SKM-1 (cell line): Measurements from ENCODE around the gene AIFM3.

ENCODE experiments used
- DNase-seq: peaks from one replicate; lab custom pipeline; 2025; ENCODE audit not compliant: unreplicated experiment; lab: John Stamatoyannopoulos, UW

The AIFM3 gene

DNA sequence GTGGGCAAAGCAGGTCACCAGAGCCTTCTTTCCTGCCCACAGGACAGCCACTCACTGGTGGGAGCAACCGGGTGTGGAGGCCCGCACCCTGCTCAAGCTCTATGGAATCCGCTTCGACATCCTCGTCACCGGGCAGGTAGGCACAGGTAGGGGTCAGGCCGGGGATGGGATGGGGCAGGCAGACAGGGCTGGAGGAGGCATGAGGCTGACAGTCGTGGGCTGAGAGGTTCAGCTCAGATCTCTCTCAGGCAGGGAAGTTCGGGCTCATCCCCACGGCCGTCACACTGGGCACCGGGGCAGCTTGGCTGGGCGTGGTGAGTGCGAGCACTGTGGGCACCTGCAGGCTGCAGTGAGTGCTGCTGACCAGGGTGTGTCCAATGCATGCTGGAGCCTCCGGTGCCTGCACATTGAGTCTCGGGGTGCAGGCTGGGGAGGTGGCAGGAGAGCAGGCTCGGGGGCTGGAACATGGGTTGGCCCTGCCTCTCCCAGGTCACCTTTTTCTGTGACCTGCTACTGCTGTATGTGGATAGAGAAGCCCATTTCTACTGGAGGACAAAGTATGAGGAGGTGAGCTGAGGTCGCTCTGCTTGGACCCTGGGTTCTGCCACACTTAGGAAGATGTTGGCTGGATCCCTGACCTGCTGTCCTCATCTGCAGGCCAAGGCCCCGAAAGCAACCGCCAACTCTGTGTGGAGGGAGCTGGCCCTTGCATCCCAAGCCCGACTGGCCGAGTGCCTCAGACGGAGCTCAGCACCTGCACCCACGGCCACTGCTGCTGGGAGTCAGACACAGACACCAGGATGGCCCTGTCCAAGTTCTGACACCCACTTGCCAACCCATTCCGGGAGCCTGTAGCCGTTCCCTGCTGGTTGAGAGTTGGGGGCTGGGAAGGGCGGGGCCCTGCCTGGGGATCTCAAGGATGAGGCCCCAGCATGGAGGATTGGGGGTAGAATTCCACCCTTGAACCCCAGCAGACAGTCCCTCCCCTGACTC lies 59.0 kb downstream of the AIFM3 start:
- DNase-seq: no peak

DNA sequence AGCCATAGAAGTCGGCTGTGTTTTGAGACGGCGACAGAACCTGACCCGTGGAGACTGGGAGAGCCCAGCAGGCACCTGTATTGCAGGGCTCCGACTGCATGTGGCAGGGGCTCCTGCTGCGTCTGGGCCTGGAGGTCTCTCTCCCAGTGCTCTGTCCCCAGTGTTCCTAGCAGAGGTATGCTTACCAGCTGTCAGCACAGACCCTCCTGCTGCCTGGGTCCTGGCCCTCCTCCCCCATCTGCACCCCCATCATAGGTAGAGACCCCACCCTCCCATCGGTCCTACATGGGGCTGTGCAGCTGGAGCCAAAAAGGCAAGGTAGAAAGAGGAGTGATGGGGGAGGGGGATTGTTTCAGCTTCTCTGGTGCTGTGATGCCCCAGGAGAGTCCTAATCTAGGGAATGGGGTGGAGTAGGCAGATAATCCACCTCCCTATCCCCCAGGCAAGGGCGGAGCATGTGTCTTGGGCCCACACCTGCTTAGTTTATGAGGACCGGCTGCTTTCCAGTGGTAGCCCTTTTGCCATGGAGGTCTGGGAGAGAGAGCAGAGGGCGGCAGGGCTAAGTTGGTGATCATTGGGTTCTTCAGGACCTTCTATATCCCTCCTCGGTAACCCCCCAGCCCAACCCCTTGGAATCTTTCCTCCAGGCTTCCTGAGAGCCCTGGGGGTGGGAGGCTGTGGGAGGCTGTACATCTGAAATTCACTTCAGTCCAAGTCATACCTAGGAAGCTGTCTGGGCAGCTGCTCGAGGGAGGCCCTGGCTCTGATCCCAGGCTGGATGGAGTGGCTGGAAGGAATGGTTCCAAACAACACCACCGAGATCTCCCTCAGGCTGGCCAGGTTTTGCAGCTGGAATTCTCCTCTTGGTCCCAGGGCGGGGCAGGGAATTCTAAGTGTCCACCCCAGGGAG lies 60.0 kb downstream of the AIFM3 start:
- no peak for DNase-seq

DNA sequence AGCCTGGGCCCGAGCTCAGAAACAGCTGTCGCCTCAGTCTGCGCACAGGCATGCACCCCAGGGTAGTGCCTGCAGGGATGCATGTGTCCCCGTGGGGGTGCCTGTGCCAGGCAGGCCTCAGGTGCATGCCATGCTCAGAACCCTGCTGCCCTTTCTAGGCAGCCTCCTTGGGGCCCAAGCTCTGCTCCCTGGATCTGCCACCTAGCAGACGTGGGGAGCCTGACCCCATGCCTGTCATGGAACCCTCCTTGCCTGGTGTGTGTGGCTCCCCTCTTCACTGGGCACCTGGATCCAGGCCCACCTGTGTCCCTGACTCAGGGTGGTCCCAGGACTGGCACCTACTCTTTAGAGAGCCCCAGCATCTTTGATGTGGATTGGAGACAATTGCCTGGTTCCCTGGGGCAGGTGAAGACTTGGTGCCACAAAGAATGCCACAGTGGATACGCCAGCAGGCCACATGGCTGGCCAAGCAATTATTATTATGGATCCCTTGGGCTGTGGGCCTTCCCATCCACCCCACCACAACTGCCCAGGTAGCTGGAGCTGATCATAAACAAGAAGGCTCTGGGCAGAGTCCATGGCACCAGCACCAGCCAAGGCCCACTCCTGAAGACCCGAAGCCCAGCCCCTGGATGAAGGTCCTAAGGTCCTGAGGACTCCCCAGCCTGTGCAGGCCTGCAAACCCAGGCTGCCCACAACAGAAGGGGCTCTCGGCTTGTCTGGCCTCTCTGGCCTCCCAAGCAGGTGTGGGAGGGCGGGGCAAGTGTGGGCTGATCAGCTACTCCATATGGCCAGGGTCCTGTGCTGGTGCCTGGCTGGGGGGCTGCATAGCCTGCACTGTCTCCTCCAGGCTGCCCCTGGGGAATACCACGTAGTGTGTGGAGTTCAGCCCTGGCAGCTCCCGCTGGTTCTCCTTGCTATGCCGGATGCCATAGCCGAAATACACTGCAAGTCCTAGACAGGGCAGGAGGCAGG lies 61.5 kb downstream of the AIFM3 start:
- DNase-seq: no peak

DNA sequence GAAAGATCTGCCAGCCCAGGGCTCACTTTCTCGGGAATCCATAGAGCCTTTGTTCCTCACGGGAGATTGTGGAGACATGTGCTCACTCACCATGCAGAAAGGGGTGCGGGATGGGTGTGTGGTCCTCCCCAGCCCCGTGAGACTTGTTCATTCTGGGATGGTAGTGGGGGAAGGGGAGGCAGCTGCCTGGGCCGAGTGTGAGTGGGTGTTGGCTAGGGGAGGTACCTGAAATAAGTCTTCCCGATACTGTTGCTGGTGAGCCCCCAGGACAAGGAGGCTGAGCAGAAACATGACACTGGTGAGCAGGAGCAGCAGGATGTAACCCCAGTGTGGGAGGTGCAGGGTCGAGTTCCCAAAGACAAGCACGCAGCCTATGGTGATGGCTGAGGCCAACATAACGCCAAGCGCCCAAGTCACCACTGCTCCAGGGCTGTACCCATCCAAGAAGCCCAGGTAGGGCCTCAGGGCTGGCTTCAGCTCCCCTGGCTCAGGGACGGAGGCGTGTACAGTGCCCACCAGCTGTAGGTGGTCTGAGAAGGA lies 62.5 kb downstream of the AIFM3 start:
- no peak for DNase-seq

DNA sequence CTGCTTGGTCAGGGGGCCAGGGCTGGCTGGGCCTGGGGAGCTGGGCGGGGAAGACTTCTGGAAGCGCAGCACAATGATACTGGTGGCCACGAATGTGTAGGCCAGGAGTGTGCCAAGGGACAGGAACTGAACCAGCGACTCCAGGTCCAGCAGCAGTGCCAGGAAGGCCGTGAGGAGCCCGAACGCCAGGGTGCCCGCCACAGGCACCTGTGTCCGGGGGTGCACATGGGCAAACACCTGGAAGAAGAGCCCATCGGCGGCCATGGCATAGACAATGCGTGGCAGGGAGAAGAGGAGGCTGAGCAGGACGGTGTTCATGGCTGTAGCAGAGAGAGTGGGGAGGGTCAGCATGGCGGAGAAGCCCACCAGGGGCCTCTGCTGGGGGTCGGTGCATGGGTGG lies 63.0 kb downstream of the AIFM3 start:
- DNase-seq: no peak
